ENCODE results near the gene SAXO1.
"Not testable (repeated sequence)": the region's sequence is repeated elsewhere in the genome, so short reads cannot be mapped to it uniquely, and the experiment has no call there.

Gene SAXO1

GRCh38 chr9:19033015-19033414, at the start of gene SAXO1:
SAXO1 (minus strand) TSS chr9:19033209; CDS start chr9:19032908, 301 bp downstream.
- no peak for DNase-seq

- DNase-seq: no peak
Observed at GRCh38 chr9:19074836-19075235, 41.8 kb upstream of the SAXO1 start.

GRCh38 chr9:19074229-19074628, 41.2 kb upstream of the SAXO1 start:
- no peak for DNase-seq

GRCh38 chr9:19057033-19057432, 24.0 kb upstream of the SAXO1 start:
- no peak for DNase-seq

- DNase-seq: no peak
Observed at GRCh38 chr9:19050637-19051591, 17.9 kb upstream of the SAXO1 start.

GRCh38 chr9:19049917-19050636, 17.1 kb upstream of the SAXO1 start:
- DNase-seq: no peak

- DNase-seq: peak; percentile 97
Observed at GRCh38 chr9:19048966-19049916, 16.2 kb upstream of the SAXO1 start, which contains the start of gene RRAGA. RRAGA (plus strand) TSS chr9:19049427; CDS start chr9:19049660, 233 bp downstream.

- DNase-seq: no peak
Observed at GRCh38 chr9:19036611-19037010, 3.6 kb upstream of the SAXO1 start.

GRCh38 chr9:19032406-19032805, 603 bp downstream of the SAXO1 start:
- no peak for DNase-seq

GRCh38 chr9:19030899-19031298, 2.1 kb downstream of the SAXO1 start:
- DNase-seq: no peak

- peak; percentile 59 for DNase-seq
Observed at GRCh38 chr9:19028835-19029451, 4.1 kb downstream of the SAXO1 start.

- no peak for DNase-seq
Observed at GRCh38 chr9:19027825-19028224, 5.2 kb downstream of the SAXO1 start.

GRCh38 chr9:19026375-19026774, 6.6 kb downstream of the SAXO1 start:
- no peak for DNase-seq

GRCh38 chr9:19023078-19023477, 9.9 kb downstream of the SAXO1 start:
- DNase-seq: no peak

- DNase-seq: no peak
Observed at GRCh38 chr9:19022206-19022605, 10.8 kb downstream of the SAXO1 start.

- DNase-seq: not testable (repeated sequence)
Observed at GRCh38 chr9:19021649-19022048, 11.4 kb downstream of the SAXO1 start.

- no peak for DNase-seq
Observed at GRCh38 chr9:19020886-19021455, 12.0 kb downstream of the SAXO1 start.

GRCh38 chr9:19018201-19018600, 14.8 kb downstream of the SAXO1 start:
- DNase-seq: no peak

GRCh38 chr9:19009391-19009965, 23.5 kb downstream of the SAXO1 start:
- no peak for DNase-seq

GRCh38 chr9:19000133-19000532, 32.9 kb downstream of the SAXO1 start:
- no peak for DNase-seq

GRCh38 chr9:18999173-18999785, 33.7 kb downstream of the SAXO1 start:
- no peak for DNase-seq
